KOPT-K1 (cell line): ENCODE results near the gene PSORS1C1.

Experiments
- H3K27ac ChIP-seq: fragments of 200-600 bp; sonication (generic); 2 replicates; pipeline ENCODE4 v1.5.1; 2016; ENCODE audit warnings: antibody characterized with exemption, mild to moderate bottlenecking, low read depth, low read length; ENCODE audit not compliant: poor library complexity, severe bottlenecking
- H3K36me3 ChIP-seq: fragments of 200-600 bp; sonication (generic); 2 replicates; pipeline ENCODE4 v1.5.1; 2017; ENCODE audit warnings: antibody characterized with exemption, mild to moderate bottlenecking, low read length, moderate library complexity; ENCODE audit not compliant: insufficient read depth
- H3K9me3 ChIP-seq: fragments of 200-600 bp; sonication (generic); 2 replicates; pipeline ENCODE4 v1.5.1; 2017; ENCODE audit warnings: antibody characterized with exemption, low read length, mild to moderate bottlenecking; ENCODE audit not compliant: insufficient read depth, poor library complexity, severe bottlenecking

Gene PSORS1C1

GRCh38 chr6:31113861-31114540 lies 599 bp upstream of the PSORS1C1 start:
- Histone ChIP-seq H3K36me3 (no peaks in the 10 kb centered on the region), H3K27ac (no peak overlapping the region), H3K9me3 (no peaks in the 10 kb centered on the region)

GRCh38 chr6:31114970-31115849 lies 610 bp downstream of the PSORS1C1 start:
- H3K36me3 ChIP-seq, result no peaks in the 10 kb centered on the region
- H3K9me3 ChIP-seq, result no peaks in the 10 kb centered on the region
- no peak overlapping the region for H3K27ac ChIP-seq

GRCh38 chr6:31115941-31116560 lies 1.5 kb downstream of the PSORS1C1 start:
- no peaks in the 10 kb centered on the region for H3K36me3 ChIP-seq
- no peak overlapping the region for H3K27ac ChIP-seq
- no peaks in the 10 kb centered on the region for H3K9me3 ChIP-seq

- H3K9me3 ChIP-seq, result no peaks in the 10 kb centered on the region
- H3K27ac ChIP-seq, result no peak overlapping the region
- no peaks in the 10 kb centered on the region for H3K36me3 ChIP-seq
These were observed 2.2 kb downstream of the PSORS1C1 start for GRCh38 chr6:31116661-31117385.

DNA sequence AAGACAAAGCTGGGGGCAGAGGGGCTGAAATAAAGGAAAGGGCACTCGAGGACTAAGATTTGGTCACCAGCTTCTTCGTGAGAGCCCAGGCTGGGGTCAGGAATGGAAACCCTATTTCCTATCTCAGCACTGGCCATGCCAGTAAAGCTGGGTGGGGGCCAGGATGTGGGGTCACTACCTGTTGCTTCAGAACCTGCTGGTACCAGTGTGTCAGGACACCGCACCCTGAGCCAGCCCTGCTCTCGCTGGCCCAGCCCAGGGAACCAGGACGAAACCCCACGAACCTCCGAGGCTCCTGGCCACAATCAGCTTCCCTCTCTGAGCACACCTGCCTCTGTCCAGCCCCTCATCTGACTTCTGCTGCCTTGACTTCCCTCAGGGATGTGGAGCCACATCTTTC lies 3.6 kb downstream of the PSORS1C1 start:
- no peaks in the 10 kb centered on the region for H3K36me3 ChIP-seq
- H3K9me3 ChIP-seq, result no peaks in the 10 kb centered on the region
- no peak overlapping the region for H3K27ac ChIP-seq

DNA sequence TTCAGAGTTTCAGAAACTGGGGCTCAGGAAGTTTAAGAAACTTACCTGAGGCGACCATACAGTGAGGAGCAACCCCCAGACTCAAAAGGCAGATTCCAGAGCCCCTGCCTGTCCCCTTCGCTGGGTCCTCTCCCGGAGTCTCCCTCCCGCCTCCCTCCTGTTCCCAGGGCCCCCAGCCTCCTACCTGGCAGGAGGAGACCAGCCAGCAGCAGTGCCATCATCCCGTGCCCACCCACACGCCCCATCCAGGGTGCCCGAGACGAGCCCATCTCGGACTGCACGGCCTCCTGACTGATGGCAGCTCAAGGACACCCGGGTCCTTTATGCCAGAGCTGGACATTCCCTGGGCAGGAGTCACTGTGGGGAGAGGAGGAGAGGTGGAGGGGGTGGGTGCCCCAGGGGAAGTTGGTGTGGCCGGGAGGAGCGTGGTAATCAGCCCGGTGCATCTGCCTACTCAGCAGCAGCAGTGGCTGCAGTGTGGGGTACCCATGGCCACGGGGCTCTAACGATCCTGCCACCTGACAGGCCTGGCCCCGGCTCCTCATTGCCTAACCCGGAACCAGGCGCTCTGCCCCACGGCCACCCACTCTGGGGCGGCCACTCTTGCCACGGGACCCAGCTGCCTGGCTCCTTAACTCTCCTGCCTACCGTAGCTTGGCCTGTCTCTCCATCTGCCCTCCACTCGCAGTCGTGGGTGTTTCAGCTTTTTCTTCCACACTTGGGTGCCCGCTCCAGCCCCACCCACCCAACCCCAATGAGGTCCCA lies 5.7 kb downstream of the PSORS1C1 start, which contains the start of gene CDSN:
TSS of gene CDSN (minus strand) at position 296 of the 765 bp plus-strand sequence. CDS start at position 269, 27 bp downstream.
- Histone ChIP-seq H3K36me3 (no peaks in the 10 kb centered on the region), H3K9me3 (no peaks in the 10 kb centered on the region), H3K27ac (no peak within 1 kb of the TSS)

DNA sequence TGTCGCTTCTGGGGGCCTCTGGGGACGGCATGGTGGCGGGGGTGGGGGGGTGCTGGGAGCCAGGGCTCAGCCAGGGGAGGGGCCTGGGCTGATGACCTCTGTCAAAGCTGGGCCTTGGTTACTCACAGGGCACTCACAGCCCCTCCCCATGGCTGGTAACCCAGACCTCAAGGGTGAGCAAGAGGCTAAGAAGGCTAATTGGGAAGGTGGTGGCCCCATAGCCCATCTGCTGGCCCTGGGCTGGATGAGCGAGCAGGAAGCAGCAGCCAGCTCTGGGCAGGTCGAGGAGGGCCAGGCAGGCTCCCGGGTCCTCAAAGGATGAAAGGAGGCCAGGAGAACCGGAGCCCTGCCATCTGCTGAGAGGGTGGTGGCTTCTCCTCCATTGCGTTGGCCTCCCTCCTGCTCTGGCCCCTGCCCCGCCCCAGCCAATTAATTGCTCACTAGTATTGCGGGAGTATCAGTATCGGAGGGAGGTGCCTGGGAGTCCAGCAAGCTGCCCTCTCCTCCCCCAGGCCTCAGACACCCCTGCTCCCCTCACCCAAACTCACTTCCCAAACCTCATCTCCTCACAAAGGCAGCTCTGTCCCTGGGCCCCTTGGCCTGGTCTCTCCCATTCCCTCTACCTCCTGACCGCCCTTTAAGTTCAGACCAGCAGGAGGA lies 6.7 kb downstream of the PSORS1C1 start:
- Histone ChIP-seq H3K36me3 (no peaks in the 10 kb centered on the region), H3K27ac (no peak overlapping the region), H3K9me3 (no peaks in the 10 kb centered on the region)

DNA sequence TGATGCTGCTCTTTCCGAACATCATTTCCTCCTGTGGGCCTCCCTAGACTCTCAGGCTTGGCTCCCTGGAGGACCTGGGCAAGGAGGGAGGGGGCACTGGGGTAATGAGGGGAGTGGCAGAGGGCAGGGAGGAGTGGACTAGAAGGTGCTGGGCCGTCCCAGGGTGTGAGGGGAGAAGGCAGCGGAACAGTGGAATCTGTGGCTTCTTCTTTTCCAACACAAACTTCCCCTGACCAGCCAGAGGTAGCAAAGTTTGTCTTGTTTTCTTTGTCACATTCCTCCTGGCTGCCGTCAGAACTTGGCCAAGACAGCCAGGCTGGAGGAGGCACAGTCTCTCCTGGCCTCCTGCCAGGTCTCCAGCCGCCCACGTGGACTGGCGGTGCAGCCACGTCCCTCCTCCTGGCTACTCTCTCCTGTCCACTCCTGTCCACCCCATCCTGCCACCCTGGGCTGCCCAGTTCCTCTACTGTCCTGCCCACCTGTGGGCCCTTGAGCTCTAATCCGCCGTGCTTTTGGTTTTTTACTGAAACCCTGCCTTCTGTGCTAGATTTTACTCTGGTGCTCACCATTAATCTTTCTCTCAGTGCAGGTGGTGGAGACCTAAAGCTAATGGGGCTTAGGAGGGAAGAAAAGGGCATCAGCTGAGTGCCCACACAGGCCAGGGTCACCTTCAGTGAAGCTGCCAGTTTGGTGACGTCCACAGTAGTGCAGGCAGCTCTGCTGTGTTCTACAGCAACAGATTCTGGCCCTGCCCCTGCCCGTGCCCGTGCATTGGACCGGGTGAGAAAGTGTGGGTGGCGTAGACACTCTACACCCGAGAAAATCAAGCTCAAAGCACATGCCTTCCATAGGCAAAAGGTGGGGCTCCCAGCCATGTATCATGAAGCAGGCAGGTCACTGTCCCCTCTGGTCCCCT lies 8.4 kb downstream of the PSORS1C1 start:
- H3K9me3 ChIP-seq, result no peaks in the 10 kb centered on the region
- H3K27ac ChIP-seq, result no peak overlapping the region
- no peaks in the 10 kb centered on the region for H3K36me3 ChIP-seq

- Histone ChIP-seq H3K36me3 (no peaks in the 10 kb centered on the region), H3K27ac (no peak overlapping the region), H3K9me3 (no peaks in the 10 kb centered on the region)
These were observed 10.6 kb downstream of the PSORS1C1 start for GRCh38 chr6:31125162-31125561.

GRCh38 chr6:31125586-31126363 lies 11.2 kb downstream of the PSORS1C1 start:
- no peaks in the 10 kb centered on the region for H3K36me3 ChIP-seq
- no peak overlapping the region for H3K27ac ChIP-seq
- H3K9me3 ChIP-seq, result no peaks in the 10 kb centered on the region

DNA sequence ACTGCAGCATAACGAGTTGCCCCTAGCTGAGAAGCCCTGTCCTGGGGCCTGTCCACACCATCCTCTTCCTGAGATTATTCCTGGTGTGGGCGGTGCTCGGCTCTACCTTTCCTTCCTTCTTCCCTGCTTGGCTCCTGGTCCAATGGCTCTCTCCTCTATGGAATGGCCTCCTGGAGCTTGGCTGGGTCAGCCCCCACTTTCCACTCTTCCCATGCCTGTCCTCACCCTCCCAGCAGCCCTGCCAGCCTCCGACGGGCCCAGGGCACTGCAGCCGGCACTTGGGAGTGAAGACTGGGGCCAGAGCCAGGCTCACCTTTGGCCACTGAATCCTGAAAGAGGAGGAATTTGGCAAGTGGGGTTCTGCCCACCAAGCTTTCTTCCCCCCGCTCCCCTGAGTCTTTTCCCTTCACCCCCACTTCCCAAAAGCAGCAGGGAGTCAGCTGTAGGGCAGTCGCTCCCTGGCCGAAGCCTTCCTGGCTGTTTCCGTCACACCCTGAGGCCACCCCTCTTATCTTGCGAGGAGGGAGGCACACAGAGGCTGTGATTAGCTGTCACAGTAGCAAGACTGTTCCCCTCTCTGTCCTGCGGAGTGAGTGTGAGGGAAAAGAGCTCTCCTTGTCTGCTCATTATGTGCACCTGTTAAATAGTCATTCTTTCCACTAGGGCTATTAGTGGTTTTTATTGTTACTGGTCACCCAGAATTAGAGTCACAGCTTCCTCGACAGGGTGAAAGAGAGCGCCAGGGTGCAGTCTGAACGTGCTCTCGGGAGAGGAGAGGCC lies 12.0 kb downstream of the PSORS1C1 start:
- Histone ChIP-seq H3K9me3 (no peaks in the 10 kb centered on the region), H3K36me3 (no peaks in the 10 kb centered on the region), H3K27ac (no peak overlapping the region)

- Histone ChIP-seq H3K9me3 (no peaks in the 10 kb centered on the region), H3K36me3 (no peaks in the 10 kb centered on the region), H3K27ac (no peak overlapping the region)
These were observed 13.6 kb downstream of the PSORS1C1 start for GRCh38 chr6:31128093-31128676.
